Measurements from ENCODE around the gene PLA2G5.

GRCh38 chr1:20109223-20109856, 39.3 kb downstream of the PLA2G5 start:
- TF ChIP-seq POLR2AphosphoS5 (IDR thresholded peaks at IDR 0.05; ENCODE audit: low read depth, low read length) (no peak), POLR2A (IDR thresholded peaks at IDR 0.05; ENCODE audit: low read depth, low read length) (no peak)

All from GM12892 (cell line).